HL-60 (cell line): ENCODE measurements around the gene GAL3ST1.
"Not testable (repeated sequence)": the region's sequence is repeated elsewhere in the genome, so short reads cannot be mapped to it uniquely, and the experiment has no call there.

Experiments
- DNase-seq, 2 experiments: peaks; one replicate each; pipeline ENCODE4 v3.0.0-alpha.2; 2010 to 2020; ENCODE audit warnings: low read depth in 1 of 2, low spot score in 1 of 2
- H3K27ac ChIP-seq: fragments of 250-450 bp; sonication (Bioruptor Pico); replicated peaks from 2 replicates; pipeline ENCODE4 v1.5.1; 2020; ENCODE audit warnings: mild to moderate bottlenecking, moderate library complexity
- H3K27me3 ChIP-seq: fragments of 250-450 bp; sonication (Bioruptor Pico); 2 replicates; pipeline ENCODE4 v1.5.1; 2021; ENCODE audit warnings: mild to moderate bottlenecking, moderate library complexity; ENCODE audit not compliant: insufficient read depth, poor library complexity, severe bottlenecking
- H3K4me3 ChIP-seq: replicated peaks from 2 replicates; pipeline ENCODE4 v1.5.1; 2011; ENCODE audit warnings: mild to moderate bottlenecking, control low read depth, low read length; ENCODE audit not compliant: insufficient read depth
- CTCF ChIP-seq: IDR thresholded peaks from one replicate; pipeline ENCODE4 v1.5.1; 2011; ENCODE audit warnings: low read length, control low read depth, inconsistent platforms; ENCODE audit not compliant: insufficient read depth
- GABPA ChIP-seq: IDR thresholded peaks from 2 replicates; pipeline ENCODE4 v1.6.1; 2012; ENCODE audit warnings: low read depth
- POLR2AphosphoS5 ChIP-seq: IDR thresholded peaks from 2 replicates; pipeline ENCODE4 v1.6.1; 2012; ENCODE audit warnings: low read depth
- REST ChIP-seq: IDR thresholded peaks from 2 replicates; pipeline ENCODE4 v1.6.1; 2012; ENCODE audit warnings: low read depth; ENCODE audit not compliant: insufficient replicate concordance
- SPI1 ChIP-seq: IDR thresholded peaks from 2 replicates; pipeline ENCODE4 v1.6.1; 2012; ENCODE audit warnings: low read depth, mild to moderate bottlenecking, borderline replicate concordance

Gene GAL3ST1

GRCh38 chr22:30553971-30554370 lies 20.5 kb downstream of the GAL3ST1 start:
- no peak for DNase-seq
- TF ChIP-seq SPI1 (no peak), GABPA (no peak), CTCF (no peak), REST (no peak), POLR2AphosphoS5 (no peak)
- no peak overlapping the region for H3K27ac ChIP-seq
- H3K27me3 ChIP-seq = peaks cover 2% of the 10 kb centered on the region
- no peak overlapping the region for H3K4me3 ChIP-seq

- no peak overlapping the region for H3K27ac ChIP-seq
- H3K27me3 ChIP-seq = peaks cover 2% of the 10 kb centered on the region
- no peak for DNase-seq
- TF ChIP-seq SPI1 = no peak
- TF ChIP-seq CTCF = no peak
- TF ChIP-seq POLR2AphosphoS5 = no peak
- no peak for TF ChIP-seq REST
- TF ChIP-seq GABPA = no peak
- no peak overlapping the region for H3K4me3 ChIP-seq
These were observed 21.7 kb downstream of the GAL3ST1 start for GRCh38 chr22:30552719-30553118.

- not testable (repeated sequence) for H3K27me3 ChIP-seq, H3K4me3 ChIP-seq, H3K27ac ChIP-seq, DNase-seq
These were observed 22.7 kb downstream of the GAL3ST1 start for GRCh38 chr22:30551813-30552212.

GRCh38 chr22:30547188-30547587 lies 27.3 kb downstream of the GAL3ST1 start:
- Histone ChIP-seq H3K27me3 (peaks cover 10% of the 10 kb centered on the region), H3K27ac (no peak overlapping the region), H3K4me3 (no peak overlapping the region)
- no peak for DNase-seq
- no peak for TF ChIP-seq SPI1
- TF ChIP-seq POLR2AphosphoS5 = no peak
- TF ChIP-seq GABPA = no peak
- TF ChIP-seq CTCF = no peak
- no peak for TF ChIP-seq REST
